ENCODE results near the gene DEFB110.

The DEFB110 gene

GRCh38 chr6:50047026-50047425 is 25.2 kb upstream of the DEFB110 start:
- Histone ChIP-seq H3K27me3 (ENCODE audit: insufficient read depth, poor library complexity, severe bottlenecking) (peaks cover 26% of the 10 kb centered on the region), H3K4me3 (ENCODE audit: severe bottlenecking) (no peak overlapping the region), H3K9me3 (ENCODE audit: severe bottlenecking) (no peaks in the 10 kb centered on the region), H3K36me3 (ENCODE audit: low read depth) (no peaks in the 10 kb centered on the region), H3K4me1 (ENCODE audit: insufficient read depth, poor library complexity, severe bottlenecking) (no peaks in the 10 kb centered on the region), H3K27ac (ENCODE audit: poor library complexity, severe bottlenecking) (no peak overlapping the region)
- DNase-seq (ENCODE audit: low spot score), result no peak
- TF ChIP-seq CTCF (IDR thresholded peaks at IDR 0.05; ENCODE audit: poor library complexity, severe bottlenecking), result no peak
- no peak for ATAC-seq (ENCODE audit: low read depth)

DNA sequence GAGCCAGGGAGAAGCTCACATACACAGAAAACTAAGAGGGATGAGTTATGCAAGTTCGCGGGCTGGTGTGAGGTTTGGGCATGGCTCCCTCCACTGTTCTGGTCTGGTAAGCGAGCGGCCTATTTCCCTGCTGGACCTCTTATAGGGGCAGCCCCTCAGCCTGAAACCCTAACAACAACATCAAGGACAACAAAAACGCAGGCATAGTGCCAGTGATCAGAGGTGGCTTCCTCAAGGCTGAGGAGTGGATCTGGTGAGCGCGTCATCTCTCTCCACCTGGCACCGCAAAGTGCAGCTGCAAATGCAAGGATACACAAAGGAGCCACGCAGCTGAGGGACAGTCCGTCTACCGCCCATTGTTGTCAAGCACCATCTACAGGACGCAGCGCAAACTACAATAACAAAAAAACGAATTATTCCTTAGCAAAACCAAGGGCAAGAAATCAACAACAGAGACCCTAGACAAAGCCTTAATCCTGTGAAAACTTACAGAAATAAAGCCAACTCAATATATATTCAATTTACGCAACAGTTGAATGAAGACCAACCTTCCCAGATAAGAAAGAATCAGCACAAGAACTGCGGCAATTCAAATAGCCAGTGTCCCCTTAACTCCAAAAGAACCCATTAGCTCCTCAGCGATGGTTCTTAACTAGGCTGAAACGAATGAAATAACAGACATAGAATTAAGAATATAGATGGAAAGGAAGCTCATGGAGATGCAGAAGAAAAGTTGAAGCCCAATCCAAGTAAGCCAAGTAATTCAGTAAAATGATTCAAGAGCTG is 9.2 kb upstream of the DEFB110 start:
- Histone ChIP-seq H3K4me3 (ENCODE audit: severe bottlenecking) (no peak overlapping the region), H3K27me3 (ENCODE audit: insufficient read depth, poor library complexity, severe bottlenecking) (peaks cover 29% of the 10 kb centered on the region), H3K4me1 (ENCODE audit: insufficient read depth, poor library complexity, severe bottlenecking) (no peaks in the 10 kb centered on the region), H3K27ac (ENCODE audit: poor library complexity, severe bottlenecking) (no peak overlapping the region), H3K36me3 (ENCODE audit: low read depth) (no peaks in the 10 kb centered on the region), H3K9me3 (ENCODE audit: severe bottlenecking) (no peaks in the 10 kb centered on the region)
- peak; percentile 48 for TF ChIP-seq CTCF (IDR thresholded peaks at IDR 0.05; ENCODE audit: poor library complexity, severe bottlenecking)
- no peak for DNase-seq (ENCODE audit: low spot score)
- peak; percentile 60 for ATAC-seq (ENCODE audit: low read depth)

DNA sequence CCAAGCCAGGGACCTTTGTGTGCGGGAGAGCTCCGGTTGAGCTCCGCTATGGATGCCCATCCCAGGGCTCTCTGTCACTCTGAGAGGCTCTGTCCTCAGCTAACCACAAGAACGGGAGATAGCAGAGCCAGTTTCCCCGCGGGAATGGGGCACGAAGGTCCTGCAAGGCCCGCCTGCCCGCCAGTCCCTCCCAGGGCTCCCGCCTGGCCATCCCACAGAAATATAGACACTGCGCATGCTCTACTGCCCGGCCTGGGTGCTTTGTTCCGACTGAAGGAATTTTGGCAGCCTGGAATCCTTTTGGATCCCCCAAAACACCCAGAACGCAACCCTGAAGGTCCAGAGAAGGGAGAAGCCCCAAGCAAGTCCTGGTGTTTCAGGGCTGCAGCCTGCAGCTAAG is 8.6 kb upstream of the DEFB110 start:
- no peaks in the 10 kb centered on the region for H3K9me3 ChIP-seq (ENCODE audit: severe bottlenecking)
- DNase-seq (ENCODE audit: low spot score), result no peak
- ATAC-seq (ENCODE audit: low read depth), result no peak
- no peaks in the 10 kb centered on the region for H3K36me3 ChIP-seq (ENCODE audit: low read depth)
- no peak overlapping the region for H3K27ac ChIP-seq (ENCODE audit: poor library complexity, severe bottlenecking)
- TF ChIP-seq CTCF (IDR thresholded peaks at IDR 0.05; ENCODE audit: poor library complexity, severe bottlenecking), result no peak
- peaks cover 29% of the 10 kb centered on the region for H3K27me3 ChIP-seq (ENCODE audit: insufficient read depth, poor library complexity, severe bottlenecking)
- H3K4me3 ChIP-seq (ENCODE audit: severe bottlenecking), result no peak overlapping the region
- no peaks in the 10 kb centered on the region for H3K4me1 ChIP-seq (ENCODE audit: insufficient read depth, poor library complexity, severe bottlenecking)

GRCh38 chr6:50025258-50025657 is 3.5 kb upstream of the DEFB110 start:
- no peaks in the 10 kb centered on the region for H3K27me3 ChIP-seq (ENCODE audit: insufficient read depth, poor library complexity, severe bottlenecking)
- no peaks in the 10 kb centered on the region for H3K4me1 ChIP-seq (ENCODE audit: insufficient read depth, poor library complexity, severe bottlenecking)
- ATAC-seq (ENCODE audit: low read depth) (peak; percentile 29; the same call in 1 of the 3 replicates), DNase-seq (ENCODE audit: low spot score) (no peak)
- H3K4me3 ChIP-seq (ENCODE audit: severe bottlenecking), result no peak overlapping the region
- TF ChIP-seq CTCF (IDR thresholded peaks at IDR 0.05; ENCODE audit: poor library complexity, severe bottlenecking), result no peak
- no peaks in the 10 kb centered on the region for H3K9me3 ChIP-seq (ENCODE audit: severe bottlenecking)
- H3K27ac ChIP-seq (ENCODE audit: poor library complexity, severe bottlenecking), result no peak overlapping the region
- H3K36me3 ChIP-seq (ENCODE audit: low read depth), result no peaks in the 10 kb centered on the region

- Histone ChIP-seq H3K4me3 (ENCODE audit: severe bottlenecking) (no peak overlapping the region), H3K4me1 (ENCODE audit: insufficient read depth, poor library complexity, severe bottlenecking) (peaks cover 7% of the 10 kb centered on the region), H3K9me3 (ENCODE audit: severe bottlenecking) (no peaks in the 10 kb centered on the region), H3K27ac (ENCODE audit: poor library complexity, severe bottlenecking) (no peak overlapping the region), H3K27me3 (ENCODE audit: insufficient read depth, poor library complexity, severe bottlenecking) (no peaks in the 10 kb centered on the region), H3K36me3 (ENCODE audit: low read depth) (no peaks in the 10 kb centered on the region)
- ATAC-seq (ENCODE audit: low read depth) (peak; percentile 95), DNase-seq (ENCODE audit: low spot score) (no peak)
- TF ChIP-seq CTCF (IDR thresholded peaks at IDR 0.05; ENCODE audit: poor library complexity, severe bottlenecking), result no peak
Measured at GRCh38 chr6:50007819-50008218, 14.0 kb downstream of the DEFB110 start.
